ENCODE data around the gene SPIRE1. TPM values are rescaled to one million over a fixed set of nuclear protein-coding genes. Genes with fewer than 3 reads are reported as not detected.
A peak's percentile ranks its signal among the peaks of the same experiment; 100 is the strongest.

SPIRE1 gene
- total RNA-seq = 16.9 TPM

DNA sequence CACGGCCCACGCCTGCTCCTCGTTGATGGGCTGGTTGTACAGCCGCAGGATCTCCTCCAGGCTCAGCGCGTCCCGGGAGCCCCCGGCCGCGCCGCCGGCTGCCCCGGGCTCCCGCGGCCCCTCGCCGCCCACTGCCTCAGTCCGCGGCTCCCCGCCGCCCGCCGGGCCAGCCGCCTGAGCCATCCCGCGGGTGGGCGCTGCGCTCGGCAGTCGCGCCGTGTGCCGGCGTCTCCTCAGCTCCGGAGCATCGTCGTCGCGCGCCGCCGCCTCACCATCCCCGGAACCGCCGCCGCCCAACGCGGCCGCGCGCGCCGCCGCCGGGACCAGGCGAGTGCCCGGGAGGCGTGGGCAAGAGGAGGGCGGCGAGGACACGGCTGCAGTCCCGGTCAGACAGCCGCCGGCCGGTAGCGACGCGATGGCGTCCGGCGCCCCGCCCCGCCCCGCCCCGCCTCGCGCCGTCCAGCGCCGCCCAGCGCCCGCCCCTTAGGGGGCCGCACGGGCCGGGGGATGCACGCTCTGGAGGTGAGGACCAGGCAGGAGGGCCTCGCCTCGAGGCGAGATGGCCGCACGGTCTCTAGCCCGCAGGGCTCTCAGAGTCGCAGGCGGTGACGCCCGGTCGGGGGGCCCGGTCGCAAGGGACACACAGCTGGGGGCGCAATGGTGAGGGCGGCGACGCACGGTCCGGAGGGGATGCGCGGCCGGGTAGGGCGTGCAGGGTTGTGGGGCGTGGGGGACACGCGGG is at the start of gene SPIRE1:
Gene SPIRE1, minus strand, starts transcription at position 424 of the 742 bp plus-strand sequence. Its CDS starts 241 bp downstream, at position 183.
- no peaks in the 10 kb centered on the region for H3K36me3 ChIP-seq
- no peaks in the 10 kb centered on the region for H3K9me3 ChIP-seq
- H3K4me1 ChIP-seq = peaks cover 0 to 22% of the 10 kb centered on the region in 2 donors
- H3K27me3 ChIP-seq = no peaks in the 10 kb centered on the region
- peak in 1 of 2 donors; percentile 86 for DNase-seq (ENCODE audit: low spot score in 2 of 2)
- TF ChIP-seq CTCF (IDR thresholded peaks at IDR 0.05) = peak in 1 of 3 experiments; percentile 7
- peak within 1 kb of the TSS; percentile 91 to 94 for H3K4me3 ChIP-seq
- intact Hi-C loops (cut with DNase I) = loop anchor here (1.0 to 5.0 kb wide), 7 partner anchors 61 to 386 kb away; partner anchors contain the start of genes AFG3L2 and PRELID3A
- H3K27ac ChIP-seq = peak within 1 kb of the TSS; percentile 99 to 100

DNA sequence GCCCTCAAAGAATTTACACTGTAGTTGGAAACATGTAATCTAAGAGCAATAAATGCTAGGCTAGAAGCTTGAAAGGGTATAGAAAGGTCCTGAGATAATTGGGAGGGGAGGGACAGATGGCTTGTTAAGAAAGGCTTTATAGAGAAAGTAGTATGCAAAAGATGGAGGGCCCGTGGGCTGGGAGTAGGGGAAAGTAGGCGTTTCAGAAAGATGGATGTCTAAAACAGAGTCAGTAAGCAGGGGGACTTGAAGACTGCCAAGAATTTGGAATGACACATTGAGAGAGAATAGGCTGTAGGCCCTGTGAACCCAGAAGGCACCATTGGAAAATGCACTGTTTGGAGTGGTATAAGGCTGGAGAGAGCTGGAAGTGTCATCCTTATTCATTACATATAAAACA is 45.8 kb upstream of the SPIRE1 start:
- Histone ChIP-seq H3K27ac (peak overlapping the region; percentile 97 to 98), H3K4me1 (peaks cover 3 to 17% of the 10 kb centered on the region in 2 donors), H3K36me3 (peaks cover 18 to 22% of the 10 kb centered on the region in 2 donors), H3K4me3 (peak overlapping the region; percentile 77 to 83), H3K9me3 (no peaks in the 10 kb centered on the region), H3K27me3 (no peaks in the 10 kb centered on the region)
- DNase-seq (ENCODE audit: low spot score in 2 of 2) = no peak
- intact Hi-C loops (cut with DNase I) = loop anchor here (2.0 kb wide), 2 partner anchors 181 to 327 kb away; partner anchors contain the start of genes AFG3L2 and PTPN2
- no peak for TF ChIP-seq CTCF (IDR thresholded peaks at IDR 0.05)

GRCh38 chr18:12703096-12703567 is 45.2 kb upstream of the SPIRE1 start:
- H3K27me3 ChIP-seq = no peaks in the 10 kb centered on the region
- no peak for DNase-seq (ENCODE audit: low spot score in 2 of 2)
- no peaks in the 10 kb centered on the region for H3K9me3 ChIP-seq
- peaks cover 14 to 17% of the 10 kb centered on the region in 2 donors for H3K36me3 ChIP-seq
- peak overlapping the region; percentile 97 to 98 for H3K27ac ChIP-seq
- H3K4me3 ChIP-seq = peak overlapping the region; percentile 77 to 83
- peaks cover 3 to 17% of the 10 kb centered on the region in 2 donors for H3K4me1 ChIP-seq
- intact Hi-C loops (cut with DNase I) = loop anchor here (2.0 kb wide), 2 partner anchors 182 to 326 kb away; partner anchors contain the start of genes AFG3L2 and PTPN2
- no peak for TF ChIP-seq CTCF (IDR thresholded peaks at IDR 0.05)

GRCh38 chr18:12702221-12703095 is 44.6 kb upstream of the SPIRE1 start, which contains the start of the genes CEP76 and PSMG2:
Gene CEP76, minus strand, starts transcription at chr18:12702723. Its CDS starts 175 bp downstream, at chr18:12702548.
Gene PSMG2, plus strand, starts transcription at chr18:12703042. Its CDS starts 66 bp downstream, at chr18:12703108.
- DNase-seq (ENCODE audit: low spot score in 2 of 2) = peak; percentile 55 to 93
- peak within 1 kb of the TSS; percentile 77 to 83 for H3K4me3 ChIP-seq
- H3K4me1 ChIP-seq = peaks cover 3 to 17% of the 10 kb centered on the region in 2 donors
- peaks cover 8 to 10% of the 10 kb centered on the region in 2 donors for H3K36me3 ChIP-seq
- no peaks in the 10 kb centered on the region for H3K9me3 ChIP-seq
- no peaks in the 10 kb centered on the region for H3K27me3 ChIP-seq
- peak within 1 kb of the TSS; percentile 97 to 98 for H3K27ac ChIP-seq
- intact Hi-C loops (cut with DNase I) = loop anchor here (2.0 kb wide), 2 partner anchors 182 to 326 kb away; partner anchors contain the start of genes AFG3L2 and PTPN2
- peak in 1 of 3 experiments; percentile 6 for TF ChIP-seq CTCF (IDR thresholded peaks at IDR 0.05)

GRCh38 chr18:12701161-12701560 is 43.3 kb upstream of the SPIRE1 start:
- Histone ChIP-seq H3K4me3 (peak overlapping the region; percentile 77 to 83), H3K9me3 (no peaks in the 10 kb centered on the region), H3K27ac (no peak overlapping the region), H3K4me1 (peaks cover 3 to 17% of the 10 kb centered on the region in 2 donors), H3K36me3 (no peaks in the 10 kb centered on the region), H3K27me3 (no peaks in the 10 kb centered on the region)
- intact Hi-C loops (cut with DNase I) = no loop called here
- no peak for DNase-seq (ENCODE audit: low spot score in 2 of 2)
- no peak for TF ChIP-seq CTCF (IDR thresholded peaks at IDR 0.05)

Measured in ascending aorta (tissue), 2 donors.